Nucleus accumbens (tissue), 56 donors: Measurements from ENCODE around the gene CCR2.

ENCODE experiments used
- DNase-seq, 56 donors: peaks; one replicate each; lab custom pipeline; 2025; lab: John Stamatoyannopoulos, UW

Gene CCR2

GRCh38 chr3:46353090-46353489 is 821 bp upstream of the CCR2 start:
- no peak for DNase-seq

GRCh38 chr3:46354478-46354877 is 567 bp downstream of the CCR2 start:
- no peak for DNase-seq

- no peak for DNase-seq
Measured at GRCh38 chr3:46354984-46355383, 1.1 kb downstream of the CCR2 start.

GRCh38 chr3:46356276-46356675 is 2.4 kb downstream of the CCR2 start:
- no peak for DNase-seq

GRCh38 chr3:46356909-46357308 is 3.0 kb downstream of the CCR2 start:
- no peak for DNase-seq

- no peak for DNase-seq
Measured at GRCh38 chr3:46358466-46358865, 4.6 kb downstream of the CCR2 start.

GRCh38 chr3:46359733-46360493 is 6.0 kb downstream of the CCR2 start:
- peak in 19 of 56 donors; percentile 4 to 68 (median 30) for DNase-seq

- peak in 1 of 56 donors; percentile 14 for DNase-seq
Measured at GRCh38 chr3:46360907-46361306, 7.0 kb downstream of the CCR2 start.

GRCh38 chr3:46361408-46362283 is 7.7 kb downstream of the CCR2 start:
- DNase-seq, result peak in 1 of 56 donors; percentile 44

GRCh38 chr3:46365041-46365440 is 11.1 kb downstream of the CCR2 start:
- DNase-seq, result no peak

GRCh38 chr3:46365737-46366524 is 12.0 kb downstream of the CCR2 start:
- no peak for DNase-seq

GRCh38 chr3:46367811-46368210 is 13.9 kb downstream of the CCR2 start:
- no peak for DNase-seq

GRCh38 chr3:46368569-46368968 is 14.7 kb downstream of the CCR2 start:
- DNase-seq, result peak in 26 of 56 donors; percentile 3 to 53 (median 23)

- DNase-seq, result no peak
Measured at GRCh38 chr3:46369151-46369550, 15.2 kb downstream of the CCR2 start.

GRCh38 chr3:46369675-46370132 is 15.8 kb downstream of the CCR2 start:
- DNase-seq, result no peak

GRCh38 chr3:46370839-46371518 is 17.1 kb downstream of the CCR2 start, which contains the start of gene CCR5:
Gene CCR5, plus strand, starts transcription at chr3:46370946. Its CDS starts 1,957 bp downstream, at chr3:46372903.
- DNase-seq, result no peak

- no peak for DNase-seq
Measured at GRCh38 chr3:46371519-46372340, 17.8 kb downstream of the CCR2 start.

GRCh38 chr3:46372492-46373359 is 18.8 kb downstream of the CCR2 start:
- peak in 1 of 56 donors; percentile 18 for DNase-seq
